ENCODE measurements around the gene KCP. TPM values are rescaled to one million over a fixed set of nuclear protein-coding genes. Genes with fewer than 3 reads are reported as not detected.

The KCP gene
- total RNA-seq, 1 experiment from 2014 or later: 9.9 TPM

DNA sequence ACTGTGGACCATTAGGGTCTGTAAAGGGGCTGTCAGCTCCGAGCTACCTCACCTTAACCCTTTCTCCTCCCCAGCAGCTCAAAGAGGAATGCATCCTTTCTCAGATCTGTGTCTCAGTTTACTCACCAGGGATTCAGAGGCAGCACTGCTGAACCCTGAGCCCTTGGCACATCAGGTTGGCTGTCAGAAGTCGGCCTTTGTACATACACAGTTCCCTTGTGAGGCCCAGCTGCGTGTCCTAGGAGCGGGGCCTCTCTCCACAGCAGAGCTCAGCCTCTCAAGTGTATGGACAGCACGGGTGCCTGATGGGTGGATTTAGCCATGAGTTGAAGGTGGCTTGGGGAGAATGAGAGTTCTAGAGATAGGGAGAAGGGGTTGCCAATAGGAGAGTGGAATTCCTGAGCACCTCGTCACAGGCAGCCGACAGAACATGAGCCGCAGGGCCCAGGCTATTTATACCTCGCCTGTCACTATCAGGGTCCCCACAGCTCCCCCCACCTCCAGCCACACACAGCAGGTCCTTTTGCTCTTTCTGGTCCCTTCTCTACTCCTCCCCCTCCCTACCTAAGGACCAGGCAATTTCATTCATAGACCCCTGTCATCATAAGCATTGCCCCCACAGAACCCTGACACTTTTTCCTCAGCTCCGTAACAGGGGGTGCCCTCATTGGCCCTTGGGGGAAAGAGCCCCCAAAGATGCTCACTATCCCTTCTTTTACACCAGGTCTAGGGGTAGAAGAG lies 82.4 kb downstream of the KCP start:
- no peaks in the 10 kb centered on the region for H3K36me3 ChIP-seq (ENCODE audit: low read depth)
- peaks cover 8% of the 10 kb centered on the region; the same call in 1 of the 2 replicates for H3F3A ChIP-seq (ENCODE audit: insufficient read depth, low read depth)
- intact Hi-C loops (cut with micrococcal nuclease; ENCODE audit: unreplicated experiment): loop anchor here (1.0 to 5.0 kb wide), 2 partner anchors 36 to 89 kb away; partner anchors contain the start of genes CALU and CCDC136
- no peaks in the 10 kb centered on the region for H3K9me2 ChIP-seq (ENCODE audit: insufficient read depth)
- H2AFZ ChIP-seq: no peak overlapping the region
- no peaks in the 10 kb centered on the region for H4K20me1 ChIP-seq (ENCODE audit: insufficient read depth)
- H3K79me2 ChIP-seq (ENCODE audit: low read depth): no peaks in the 10 kb centered on the region
- peak overlapping the region; percentile 35 for H3K4me2 ChIP-seq
- H3K27ac ChIP-seq: peak overlapping the region; percentile 77
- ChIA-PET CTCF (no interaction called here), POLR2A (ENCODE audit: unreplicated experiment) (interaction anchor here (0.6 kb wide), 1 partner anchor 45 kb away, joined by 4 read pairs; no protein-coding TSS in a partner anchor)
- peak in 1 of 2 experiments; percentile 52 for DNase-seq
- peaks cover 36% of the 10 kb centered on the region for H3K4me1 ChIP-seq (replicated peaks; ENCODE audit: insufficient read depth)
- no TSS peak for BruUV-seq (replicated peaks)
- no peaks in the 10 kb centered on the region for H3K9me3 ChIP-seq (ENCODE audit: insufficient read depth, low read depth)
- H3K4me3 ChIP-seq: no peak overlapping the region
- TF ChIP-seq, protein P1, sequence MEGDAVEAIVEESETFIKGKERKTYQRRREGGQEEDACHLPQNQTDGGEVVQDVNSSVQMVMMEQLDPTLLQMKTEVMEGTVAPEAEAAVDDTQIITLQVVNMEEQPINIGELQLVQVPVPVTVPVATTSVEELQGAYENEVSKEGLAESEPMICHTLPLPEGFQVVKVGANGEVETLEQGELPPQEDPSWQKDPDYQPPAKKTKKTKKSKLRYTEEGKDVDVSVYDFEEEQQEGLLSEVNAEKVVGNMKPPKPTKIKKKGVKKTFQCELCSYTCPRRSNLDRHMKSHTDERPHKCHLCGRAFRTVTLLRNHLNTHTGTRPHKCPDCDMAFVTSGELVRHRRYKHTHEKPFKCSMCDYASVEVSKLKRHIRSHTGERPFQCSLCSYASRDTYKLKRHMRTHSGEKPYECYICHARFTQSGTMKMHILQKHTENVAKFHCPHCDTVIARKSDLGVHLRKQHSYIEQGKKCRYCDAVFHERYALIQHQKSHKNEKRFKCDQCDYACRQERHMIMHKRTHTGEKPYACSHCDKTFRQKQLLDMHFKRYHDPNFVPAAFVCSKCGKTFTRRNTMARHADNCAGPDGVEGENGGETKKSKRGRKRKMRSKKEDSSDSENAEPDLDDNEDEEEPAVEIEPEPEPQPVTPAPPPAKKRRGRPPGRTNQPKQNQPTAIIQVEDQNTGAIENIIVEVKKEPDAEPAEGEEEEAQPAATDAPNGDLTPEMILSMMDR (conservative IDR thresholded peaks at IDR 0.05): no peak
- no peak for TF ChIP-seq EZH2 (IDR thresholded peaks at IDR 0.05; ENCODE audit: low read depth)
- H3K27me3 ChIP-seq (ENCODE audit: insufficient read depth, low read depth): no peaks in the 10 kb centered on the region

- no peaks in the 10 kb centered on the region for H3K9me2 ChIP-seq (ENCODE audit: insufficient read depth)
- H3K9me3 ChIP-seq (ENCODE audit: insufficient read depth, low read depth): no peaks in the 10 kb centered on the region
- no peaks in the 10 kb centered on the region for H4K20me1 ChIP-seq (ENCODE audit: insufficient read depth)
- CTCF ChIA-PET: no interaction called here
- peak overlapping the region; percentile 35 for H3K4me2 ChIP-seq
- no peak overlapping the region for H2AFZ ChIP-seq
- H3K4me3 ChIP-seq: no peak overlapping the region
- BruUV-seq (replicated peaks): no TSS peak
- no peak for TF ChIP-seq EZH2 (IDR thresholded peaks at IDR 0.05; ENCODE audit: low read depth)
- TF ChIP-seq, protein P1 (conservative IDR thresholded peaks at IDR 0.05): no peak
- no peaks in the 10 kb centered on the region for H3K27me3 ChIP-seq (ENCODE audit: insufficient read depth, low read depth)
- peaks cover 34% of the 10 kb centered on the region for H3K4me1 ChIP-seq (replicated peaks; ENCODE audit: insufficient read depth)
- no peaks in the 10 kb centered on the region for H3K36me3 ChIP-seq (ENCODE audit: low read depth)
- H3F3A ChIP-seq (ENCODE audit: insufficient read depth, low read depth): peaks cover 8% of the 10 kb centered on the region; the same call in 1 of the 2 replicates
- H3K27ac ChIP-seq: peak overlapping the region; percentile 77
- DNase-seq: peak; percentile 55 to 79
- POLR2A ChIA-PET (ENCODE audit: unreplicated experiment): interaction anchor here (0.5 kb wide), 1 partner anchor 138 kb away, joined by 6 read pairs; no protein-coding TSS in a partner anchor
- H3K79me2 ChIP-seq (ENCODE audit: low read depth): no peaks in the 10 kb centered on the region
- intact Hi-C loops (cut with micrococcal nuclease; ENCODE audit: unreplicated experiment): loop anchor here (1.0 to 5.0 kb wide), 2 partner anchors 35 to 88 kb away; partner anchors contain the start of genes CALU and CCDC136
These were observed 83.1 kb downstream of the KCP start for GRCh38 chr7:128827248-128827958.

DNA sequence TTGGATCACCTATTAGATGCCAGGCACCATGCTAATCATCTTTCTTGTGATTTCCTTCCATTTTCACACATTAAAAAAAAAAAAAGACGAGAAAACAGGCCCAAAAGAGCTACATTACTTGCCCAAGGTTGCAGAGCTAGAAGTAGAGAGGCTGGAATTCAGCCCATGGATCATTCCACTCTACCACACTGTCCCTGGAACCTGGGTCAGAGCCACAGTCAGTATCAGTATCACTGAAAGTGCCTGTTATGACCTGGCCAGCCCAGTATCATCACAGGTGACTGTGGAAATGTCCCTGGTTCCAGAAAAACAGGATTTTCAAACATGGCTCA lies 83.6 kb downstream of the KCP start:
- Histone ChIP-seq H3K36me3 (ENCODE audit: low read depth) (no peaks in the 10 kb centered on the region), H3K9me3 (ENCODE audit: insufficient read depth, low read depth) (no peaks in the 10 kb centered on the region), H3K27ac (peak overlapping the region; percentile 77), H3K27me3 (ENCODE audit: insufficient read depth, low read depth) (no peaks in the 10 kb centered on the region), H3K4me1 (replicated peaks; ENCODE audit: insufficient read depth) (peaks cover 34% of the 10 kb centered on the region), H3K9me2 (ENCODE audit: insufficient read depth) (no peaks in the 10 kb centered on the region), H3K4me3 (no peak overlapping the region), H4K20me1 (ENCODE audit: insufficient read depth) (no peaks in the 10 kb centered on the region), H3K4me2 (peak overlapping the region; percentile 35), H3F3A (ENCODE audit: insufficient read depth, low read depth) (peaks cover 8% of the 10 kb centered on the region; the same call in 1 of the 2 replicates), H2AFZ (no peak overlapping the region), H3K79me2 (ENCODE audit: low read depth) (no peaks in the 10 kb centered on the region)
- no peak for DNase-seq
- ChIA-PET POLR2A (ENCODE audit: unreplicated experiment) (interaction anchor here (0.5 kb wide), 1 partner anchor 139 kb away, joined by 6 read pairs; no protein-coding TSS in a partner anchor), CTCF (no interaction called here)
- BruUV-seq (replicated peaks): TSS peak; percentile 75
- intact Hi-C loops (cut with micrococcal nuclease; ENCODE audit: unreplicated experiment): loop anchor here (1.0 to 5.0 kb wide), 2 partner anchors 35 to 88 kb away; partner anchors contain the start of genes CALU and CCDC136
- TF ChIP-seq EZH2 (IDR thresholded peaks at IDR 0.05; ENCODE audit: low read depth): no peak
- TF ChIP-seq, protein P1 (conservative IDR thresholded peaks at IDR 0.05): no peak

Other genes with a start within 250 kb of the KCP start
- 0.57 and 0.78 TPM in 2 replicates for gene GARIN1A, start 238.4 kb downstream of the KCP start, total RNA-seq (2021)
- gene CALU, start 171.3 kb downstream of the KCP start, total RNA-seq (2021): 109 and 152 TPM in 2 replicates
- not detected in 2 replicates for gene OPN1SW, start 134.9 kb downstream of the KCP start, total RNA-seq (2021)
- gene CCDC136, start 118.7 kb downstream of the KCP start, total RNA-seq (2021): 7.1 and 9.8 TPM in 2 replicates
- gene FLNC, start 80.3 kb downstream of the KCP start, total RNA-seq (2021): 75.5 and 96.6 TPM in 2 replicates
- 114 and 169 TPM in 2 replicates for gene ATP6V1F, start 47.9 kb downstream of the KCP start, total RNA-seq (2021)
- 3.4 and 5.8 TPM in 2 replicates for gene IRF5, start 27.2 kb upstream of the KCP start, total RNA-seq (2021)
- gene TNPO3, start 144.4 kb upstream of the KCP start, total RNA-seq (2021): 56.6 and 59.2 TPM in 2 replicates
- 5.8 and 9.6 TPM in 2 replicates for gene TSPAN33, start 234.0 kb upstream of the KCP start, total RNA-seq (2021)

All from PC-9 (cell line).